ENCODE measurements around the gene KCNQ2. TPM values are rescaled to one million over a fixed set of nuclear protein-coding genes. Genes with fewer than 3 reads are reported as not detected.
A peak's percentile ranks its signal among the peaks of the same experiment; 100 is the strongest.

KCNQ2 gene
- total RNA-seq, 2 donors from 2014 or later: not detected

DNA sequence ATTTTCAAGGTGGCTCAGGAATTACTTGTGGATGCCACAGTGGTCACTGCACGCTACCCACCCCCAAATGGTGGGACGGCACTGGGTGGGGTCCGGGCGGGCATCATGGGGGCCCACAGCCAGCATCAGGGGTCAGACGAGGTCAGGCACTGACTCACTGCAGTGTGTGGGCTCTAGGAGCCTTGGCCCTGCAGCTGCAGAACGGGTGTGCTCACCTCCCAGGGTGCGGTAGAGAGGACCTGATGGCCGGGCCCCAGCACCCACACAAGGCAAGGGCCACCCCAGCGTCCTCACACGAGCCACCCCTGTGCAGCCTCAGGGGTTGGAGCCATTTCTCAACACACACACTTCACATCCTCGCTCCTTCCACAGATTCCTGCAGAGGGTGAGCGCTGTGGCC, 34.3 kb downstream of the KCNQ2 start:
- H3K27ac ChIP-seq: no peak overlapping the region
- no peaks in the 10 kb centered on the region for H3K27me3 ChIP-seq
- H3K36me3 ChIP-seq: no peaks in the 10 kb centered on the region
- no peak for DNase-seq (ENCODE audit: low spot score)
- H3K4me1 ChIP-seq: no peaks in the 10 kb centered on the region
- no peak for TF ChIP-seq CTCF (IDR thresholded peaks at IDR 0.05)
- H3K4me3 ChIP-seq: no peak overlapping the region
- no peaks in the 10 kb centered on the region for H3K9me3 ChIP-seq

DNA sequence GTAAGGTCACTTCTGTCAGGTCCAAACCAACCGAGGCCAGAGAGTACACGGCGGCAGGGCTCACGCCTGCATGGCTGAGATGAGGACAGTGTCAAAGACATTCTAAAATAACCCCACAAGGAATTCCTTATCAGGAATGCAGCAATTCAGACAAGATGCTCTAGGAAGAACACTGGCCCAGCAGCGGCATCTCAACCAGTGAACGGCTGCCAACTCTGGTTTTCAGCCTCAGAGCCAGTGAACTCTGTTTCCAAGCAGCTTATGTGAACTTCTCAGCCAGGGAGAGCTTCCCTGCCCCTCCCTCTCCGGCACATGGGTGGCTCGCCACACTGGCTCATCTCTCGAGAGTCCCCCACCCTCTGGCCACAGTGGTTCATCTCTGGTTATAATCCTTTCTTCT, 36.9 kb downstream of the KCNQ2 start:
- Histone ChIP-seq H3K36me3 (no peaks in the 10 kb centered on the region), H3K27me3 (no peaks in the 10 kb centered on the region), H3K4me3 (no peak overlapping the region), H3K9me3 (no peaks in the 10 kb centered on the region), H3K27ac (no peak overlapping the region), H3K4me1 (no peaks in the 10 kb centered on the region)
- no peak for TF ChIP-seq CTCF (IDR thresholded peaks at IDR 0.05)
- DNase-seq (ENCODE audit: low spot score): no peak

GRCh38 chr20:63434599-63435378, 37.7 kb downstream of the KCNQ2 start:
- Histone ChIP-seq H3K9me3 (no peaks in the 10 kb centered on the region), H3K27ac (no peak overlapping the region), H3K4me1 (no peaks in the 10 kb centered on the region), H3K27me3 (no peaks in the 10 kb centered on the region), H3K4me3 (no peak overlapping the region), H3K36me3 (no peaks in the 10 kb centered on the region)
- TF ChIP-seq CTCF (IDR thresholded peaks at IDR 0.05): peak; percentile 69 to 86
- DNase-seq (ENCODE audit: low spot score): peak; percentile 66

DNA sequence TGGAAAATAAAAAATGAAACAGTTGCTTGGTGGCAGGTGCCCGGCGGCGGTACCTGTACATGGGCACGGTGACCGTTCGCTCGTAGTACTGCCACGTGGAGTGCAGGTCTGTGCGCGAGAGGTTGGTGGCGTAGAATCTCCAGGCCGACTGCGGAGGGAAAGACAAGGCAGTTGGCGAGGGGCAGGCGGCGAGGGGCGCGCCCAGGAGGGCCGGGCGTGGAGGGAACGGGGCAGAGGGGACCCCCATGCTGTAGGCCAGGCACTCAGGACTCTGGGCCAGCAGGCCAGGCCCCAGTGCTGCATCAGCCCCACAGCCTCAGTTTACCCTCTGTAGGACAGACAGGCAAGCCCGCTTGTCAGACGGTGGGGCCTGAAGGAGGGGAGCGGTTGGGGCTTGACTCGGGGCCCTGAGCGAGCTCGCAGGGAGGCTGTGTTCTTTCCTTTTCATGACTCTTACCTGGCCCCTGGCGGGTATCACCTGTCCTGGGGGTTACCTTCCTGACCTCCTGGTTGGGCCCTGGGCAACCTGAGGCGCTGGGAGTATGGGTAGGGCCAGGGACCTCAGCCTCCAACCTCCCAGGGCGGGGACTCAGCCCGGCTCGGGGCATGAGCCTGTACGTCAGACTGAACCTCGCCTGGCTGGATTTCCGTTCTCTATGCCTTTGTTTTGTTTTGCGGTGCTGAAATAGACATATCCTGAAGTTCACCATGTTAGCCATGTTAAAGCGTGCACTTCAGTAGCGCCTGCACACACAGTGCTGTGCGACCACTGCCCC, 38.5 kb downstream of the KCNQ2 start:
- TF ChIP-seq CTCF (IDR thresholded peaks at IDR 0.05): no peak
- Histone ChIP-seq H3K4me3 (no peak overlapping the region), H3K27ac (no peak overlapping the region), H3K9me3 (no peaks in the 10 kb centered on the region), H3K4me1 (no peaks in the 10 kb centered on the region), H3K36me3 (no peaks in the 10 kb centered on the region), H3K27me3 (no peaks in the 10 kb centered on the region)
- no peak for DNase-seq (ENCODE audit: low spot score)

- no peak for TF ChIP-seq CTCF (IDR thresholded peaks at IDR 0.05)
- Histone ChIP-seq H3K4me1 (no peaks in the 10 kb centered on the region), H3K9me3 (no peaks in the 10 kb centered on the region), H3K4me3 (no peak overlapping the region), H3K36me3 (no peaks in the 10 kb centered on the region), H3K27me3 (no peaks in the 10 kb centered on the region), H3K27ac (no peak overlapping the region)
- no peak for DNase-seq (ENCODE audit: low spot score)
Measured at GRCh38 chr20:63433351-63433750, 39.1 kb downstream of the KCNQ2 start.

All from right atrium auricular region (tissue), 2 donors.